Measurements from ENCODE around the gene MBOAT2.

MBOAT2 gene

GRCh38 chr2:8806885-8807704, 196.4 kb downstream of the MBOAT2 start:
- H4K20me1 ChIP-seq (ENCODE audit: insufficient read depth, low read length, poor library complexity, severe bottlenecking): no peaks in the 10 kb centered on the region
- H3K79me2 ChIP-seq (ENCODE audit: insufficient read depth, low read length): no peaks in the 10 kb centered on the region
- TF ChIP-seq CTCF (conservative IDR thresholded peaks at IDR 0.05; ENCODE audit: low read length) (no peak), EZH2phosphoT487 (IDR thresholded peaks at IDR 0.05; ENCODE audit: borderline replicate concordance) (no peak)
- H3F3A ChIP-seq (ENCODE audit: low read depth): no peaks in the 10 kb centered on the region
- no peaks in the 10 kb centered on the region for H3K9me2 ChIP-seq (replicated peaks; ENCODE audit: low read depth, low read length)
- H3K9ac ChIP-seq (ENCODE audit: low read depth, low read length, poor library complexity, severe bottlenecking): no peak overlapping the region
- H3K27me3 ChIP-seq (ENCODE audit: insufficient read depth, low read length, poor library complexity, severe bottlenecking): no peaks in the 10 kb centered on the region
- H3K4me2 ChIP-seq (ENCODE audit: low read depth, low read length, poor library complexity, severe bottlenecking): no peak overlapping the region
- H3K4me1 ChIP-seq (ENCODE audit: insufficient read depth, low read length, poor library complexity, severe bottlenecking): no peaks in the 10 kb centered on the region
- no peak overlapping the region for H2AFZ ChIP-seq (ENCODE audit: low read length)
- no peaks in the 10 kb centered on the region for H3K9me3 ChIP-seq (ENCODE audit: insufficient read depth, low read depth, low read length)
- peaks cover 81% of the 10 kb centered on the region for H3K36me3 ChIP-seq (ENCODE audit: insufficient read depth, low read length)
- H3K4me3 ChIP-seq (ENCODE audit: low read length, poor library complexity, severe bottlenecking): no peak overlapping the region

- Histone ChIP-seq H3K4me1 (ENCODE audit: insufficient read depth, low read length, poor library complexity, severe bottlenecking) (no peaks in the 10 kb centered on the region), H3K27me3 (ENCODE audit: insufficient read depth, low read length, poor library complexity, severe bottlenecking) (no peaks in the 10 kb centered on the region), H3K36me3 (ENCODE audit: insufficient read depth, low read length) (peaks cover 81% of the 10 kb centered on the region), H3K9me3 (ENCODE audit: insufficient read depth, low read depth, low read length) (no peaks in the 10 kb centered on the region), H4K20me1 (ENCODE audit: insufficient read depth, low read length, poor library complexity, severe bottlenecking) (no peaks in the 10 kb centered on the region), H3K9ac (ENCODE audit: low read depth, low read length, poor library complexity, severe bottlenecking) (no peak overlapping the region), H3F3A (ENCODE audit: low read depth) (no peaks in the 10 kb centered on the region), H3K79me2 (ENCODE audit: insufficient read depth, low read length) (no peaks in the 10 kb centered on the region), H2AFZ (ENCODE audit: low read length) (no peak overlapping the region), H3K4me2 (ENCODE audit: low read depth, low read length, poor library complexity, severe bottlenecking) (no peak overlapping the region), H3K9me2 (replicated peaks; ENCODE audit: low read depth, low read length) (no peaks in the 10 kb centered on the region), H3K4me3 (ENCODE audit: low read length, poor library complexity, severe bottlenecking) (no peak overlapping the region)
- TF ChIP-seq EZH2phosphoT487 (IDR thresholded peaks at IDR 0.05; ENCODE audit: borderline replicate concordance) (no peak), CTCF (conservative IDR thresholded peaks at IDR 0.05; ENCODE audit: low read length) (no peak)
Measured at GRCh38 chr2:8805278-8806210, 197.9 kb downstream of the MBOAT2 start.

DNA sequence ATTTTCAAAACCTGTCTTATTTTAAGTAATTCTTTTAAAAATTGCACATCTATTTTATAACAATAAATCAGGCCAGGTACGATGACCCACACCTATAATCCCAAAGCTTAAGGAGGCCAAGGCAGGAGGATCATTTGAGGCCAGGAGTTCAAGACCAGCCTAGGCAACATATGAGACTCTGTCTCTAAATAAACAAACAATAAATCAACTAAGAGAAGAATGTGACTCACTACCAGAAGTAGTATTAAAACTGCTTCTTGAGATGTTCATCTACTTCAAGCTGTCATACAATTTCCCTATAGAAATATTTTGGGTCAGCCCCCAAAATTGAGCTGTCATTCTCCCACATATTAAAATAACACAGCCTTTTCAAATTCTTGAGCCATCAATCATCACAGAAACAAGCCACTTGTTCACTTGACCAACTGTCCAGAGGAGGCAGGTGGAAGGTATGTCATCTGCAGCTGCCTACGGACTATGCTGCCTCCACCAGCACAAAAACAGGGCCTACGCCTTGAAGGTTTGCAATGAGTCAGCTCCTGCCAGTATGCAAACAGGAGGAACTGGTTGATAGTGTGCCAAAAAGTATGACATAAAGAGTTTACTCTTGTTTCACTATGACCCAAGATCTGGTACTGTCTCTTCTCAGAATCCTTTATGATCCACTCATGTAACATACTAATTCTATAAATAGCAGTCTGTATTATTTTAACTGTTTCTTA, 199.7 kb downstream of the MBOAT2 start:
- Histone ChIP-seq H3K4me3 (ENCODE audit: low read length, poor library complexity, severe bottlenecking) (no peak overlapping the region), H2AFZ (ENCODE audit: low read length) (no peak overlapping the region), H3K4me1 (ENCODE audit: insufficient read depth, low read length, poor library complexity, severe bottlenecking) (no peaks in the 10 kb centered on the region), H3K9me3 (ENCODE audit: insufficient read depth, low read depth, low read length) (no peaks in the 10 kb centered on the region), H3K4me2 (ENCODE audit: low read depth, low read length, poor library complexity, severe bottlenecking) (no peak overlapping the region), H3K9ac (ENCODE audit: low read depth, low read length, poor library complexity, severe bottlenecking) (no peak overlapping the region), H3K9me2 (replicated peaks; ENCODE audit: low read depth, low read length) (no peaks in the 10 kb centered on the region), H3F3A (ENCODE audit: low read depth) (no peaks in the 10 kb centered on the region), H4K20me1 (ENCODE audit: insufficient read depth, low read length, poor library complexity, severe bottlenecking) (no peaks in the 10 kb centered on the region), H3K36me3 (ENCODE audit: insufficient read depth, low read length) (peaks cover 81% of the 10 kb centered on the region), H3K27me3 (ENCODE audit: insufficient read depth, low read length, poor library complexity, severe bottlenecking) (no peaks in the 10 kb centered on the region), H3K79me2 (ENCODE audit: insufficient read depth, low read length) (no peaks in the 10 kb centered on the region)
- TF ChIP-seq CTCF (conservative IDR thresholded peaks at IDR 0.05; ENCODE audit: low read length) (no peak), EZH2phosphoT487 (IDR thresholded peaks at IDR 0.05; ENCODE audit: borderline replicate concordance) (no peak)

Data from Loucy (cell line).